GM10266 (cell line): ENCODE results near the gene EYS.

Source experiments
- DNase-seq: peaks from one replicate; pipeline ENCODE4 v3.0.0; 2012; ENCODE audit errors: extremely low spot score
- CTCF ChIP-seq: IDR thresholded peaks from 2 replicates; pipeline ENCODE4 v1.5.1; 2012; ENCODE audit warnings: mild to moderate bottlenecking, low read depth; ENCODE audit not compliant: control insufficient read depth, insufficient read depth; ENCODE audit errors: missing control alignments

EYS gene

DNA sequence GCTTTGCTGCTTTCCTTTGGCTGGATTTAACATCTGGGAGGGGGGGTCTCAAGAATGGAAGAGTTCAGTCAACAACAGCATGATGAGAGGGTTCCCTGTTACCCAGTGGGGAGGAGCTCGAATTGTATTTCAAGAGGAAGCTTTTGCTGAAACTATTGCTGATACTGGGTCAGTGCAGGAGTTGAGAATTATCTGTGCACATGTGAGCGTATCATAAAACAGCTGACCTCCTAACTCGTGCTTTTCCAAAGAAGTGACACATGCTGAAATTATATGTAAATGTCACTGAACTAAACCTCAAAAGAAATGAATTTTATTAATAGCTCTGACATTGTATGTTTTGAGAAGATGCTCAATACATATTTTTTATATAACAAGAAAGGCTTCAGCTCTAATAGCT, 1975.1 kb downstream of the EYS start:
- no peak for TF ChIP-seq CTCF
- no peak for DNase-seq

DNA sequence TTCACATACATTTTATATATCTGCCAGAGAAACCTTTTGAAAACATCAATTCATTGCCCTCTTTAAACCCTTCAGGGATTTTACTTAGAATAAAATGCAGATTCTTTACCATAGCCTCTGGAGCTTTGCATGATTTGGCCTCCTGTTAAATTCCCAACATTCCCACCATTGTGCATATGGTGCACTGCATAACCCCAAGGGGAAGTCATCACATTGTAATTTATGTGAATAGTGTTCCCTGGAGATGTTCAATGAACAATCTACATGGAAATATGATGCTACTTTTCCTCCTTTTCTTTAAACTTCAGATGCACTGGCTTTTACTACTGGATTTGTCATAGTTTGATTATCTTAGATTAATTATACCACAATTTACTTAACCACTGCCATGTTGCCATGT, 1976.7 kb downstream of the EYS start:
- DNase-seq = no peak
- no peak for TF ChIP-seq CTCF

- no peak for TF ChIP-seq CTCF
- DNase-seq = no peak
Measured at GRCh38 chr6:63724721-63725120, 1982.3 kb downstream of the EYS start.

- TF ChIP-seq CTCF = no peak
- no peak for DNase-seq
Measured at GRCh38 chr6:63721181-63721580, 1985.8 kb downstream of the EYS start.

DNA sequence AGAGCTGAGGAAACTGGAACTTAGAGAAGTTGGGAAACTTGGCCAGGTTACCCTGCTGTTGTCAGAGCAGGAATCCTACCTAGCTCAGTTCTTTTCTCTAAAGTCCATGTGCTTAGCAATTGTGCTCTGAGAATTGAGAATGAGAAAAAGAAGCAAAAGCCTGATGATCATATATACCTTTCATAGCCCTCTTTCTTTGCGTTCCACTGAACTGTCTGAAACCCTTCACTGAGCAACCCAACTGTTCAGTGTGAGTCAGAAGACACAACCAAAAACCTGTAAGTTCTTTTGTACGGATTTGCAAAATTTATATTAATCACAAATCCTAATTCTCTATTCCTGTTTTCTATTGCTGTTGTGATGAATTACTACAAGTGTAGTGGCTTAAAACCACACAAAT, 1990.9 kb downstream of the EYS start:
- no peak for DNase-seq
- TF ChIP-seq CTCF = no peak

DNA sequence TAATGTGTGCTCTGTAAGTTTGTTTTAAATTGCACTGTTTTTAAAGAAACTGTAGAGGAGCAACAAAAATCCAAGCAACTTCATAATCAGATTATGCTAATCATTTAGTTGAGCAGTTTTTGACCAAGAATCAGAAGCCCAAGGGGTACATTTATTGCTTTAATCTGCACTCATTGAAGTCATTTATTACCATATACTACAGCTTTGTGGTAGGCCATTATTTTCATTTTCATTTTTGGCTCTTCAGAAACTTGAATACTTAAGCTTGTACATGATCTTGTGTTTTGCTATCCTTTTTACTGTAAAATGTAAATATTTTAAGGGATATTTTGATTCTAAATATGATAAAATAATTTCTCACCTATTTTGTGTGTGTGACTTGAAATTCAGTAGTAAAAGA, 1992.9 kb downstream of the EYS start:
- DNase-seq = no peak
- TF ChIP-seq CTCF = no peak

DNA sequence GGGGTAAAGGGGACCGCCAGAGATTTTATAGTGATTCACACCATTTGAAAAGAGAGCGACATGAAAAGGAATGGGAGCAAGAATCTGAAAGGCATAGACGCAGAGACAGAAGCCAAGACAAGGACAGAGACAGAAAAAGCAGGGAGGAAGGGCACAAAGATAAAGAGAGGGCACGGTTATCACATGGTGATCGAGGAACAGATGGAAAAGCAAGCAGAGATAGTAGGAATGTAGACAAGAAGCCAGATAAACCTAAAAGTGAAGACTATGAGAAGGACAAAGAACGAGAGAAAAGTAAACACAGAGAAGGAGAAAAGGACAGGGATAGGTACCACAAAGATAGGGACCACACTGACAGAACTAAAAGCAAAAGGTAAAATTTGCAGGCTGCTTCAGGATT, 1993.7 kb downstream of the EYS start:
- no peak for TF ChIP-seq CTCF
- no peak for DNase-seq
